ENCODE results near the gene TBC1D8. TPM values are rescaled to one million over a fixed set of nuclear protein-coding genes. Genes with fewer than 3 reads are reported as not detected.

TBC1D8 gene
- total RNA-seq, 1 donor from 2014 or later: 25.3 TPM

DNA sequence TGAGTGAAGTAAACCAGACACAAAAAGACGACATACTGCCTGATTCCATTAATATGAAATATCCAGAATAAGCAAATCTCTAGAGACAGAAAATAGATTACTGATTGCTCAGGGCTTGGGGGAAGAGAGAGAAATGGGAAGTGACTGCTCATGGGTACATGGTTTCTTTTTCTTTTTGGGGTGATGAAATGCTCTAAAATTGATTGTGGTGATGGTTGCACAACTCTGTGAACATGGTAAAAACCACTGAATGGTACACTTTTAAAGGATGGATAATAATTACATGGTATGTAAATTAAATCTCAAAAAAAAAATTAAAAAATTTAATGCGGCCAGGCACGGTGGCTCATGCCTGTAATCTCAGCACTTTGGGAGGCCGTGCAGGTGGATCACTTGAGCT, 109.8 kb downstream of the TBC1D8 start:
- FAIRE-seq: no peak

DNA sequence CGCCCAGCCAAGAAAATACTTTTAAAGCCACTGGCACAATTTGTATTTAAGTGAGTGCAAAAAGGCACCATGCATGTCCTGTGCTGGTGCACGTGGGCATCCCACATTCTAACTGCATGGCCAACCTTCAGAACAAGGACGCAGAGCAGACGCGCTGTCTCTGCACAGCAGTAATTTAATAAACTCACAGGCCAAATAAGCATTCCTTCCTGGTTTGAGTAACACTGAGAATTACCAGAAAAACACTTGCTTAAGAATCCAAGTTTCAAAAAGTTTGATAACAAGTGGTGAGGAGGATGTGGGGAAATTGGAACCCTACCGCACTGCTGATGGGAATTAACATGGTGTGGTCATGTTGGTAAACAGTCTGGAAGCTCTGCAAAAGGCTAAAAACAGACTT, 110.4 kb downstream of the TBC1D8 start:
- Histone ChIP-seq H3K4me3 (ENCODE audit: low read depth, low read length) (no peak overlapping the region), H3K27me3 (ENCODE audit: control insufficient read depth, insufficient read depth, low read length) (no peaks in the 10 kb centered on the region), H3K36me3 (ENCODE audit: control insufficient read depth, insufficient read depth, low read length) (peaks cover 23% of the 10 kb centered on the region)
- TF ChIP-seq, protein P1, sequence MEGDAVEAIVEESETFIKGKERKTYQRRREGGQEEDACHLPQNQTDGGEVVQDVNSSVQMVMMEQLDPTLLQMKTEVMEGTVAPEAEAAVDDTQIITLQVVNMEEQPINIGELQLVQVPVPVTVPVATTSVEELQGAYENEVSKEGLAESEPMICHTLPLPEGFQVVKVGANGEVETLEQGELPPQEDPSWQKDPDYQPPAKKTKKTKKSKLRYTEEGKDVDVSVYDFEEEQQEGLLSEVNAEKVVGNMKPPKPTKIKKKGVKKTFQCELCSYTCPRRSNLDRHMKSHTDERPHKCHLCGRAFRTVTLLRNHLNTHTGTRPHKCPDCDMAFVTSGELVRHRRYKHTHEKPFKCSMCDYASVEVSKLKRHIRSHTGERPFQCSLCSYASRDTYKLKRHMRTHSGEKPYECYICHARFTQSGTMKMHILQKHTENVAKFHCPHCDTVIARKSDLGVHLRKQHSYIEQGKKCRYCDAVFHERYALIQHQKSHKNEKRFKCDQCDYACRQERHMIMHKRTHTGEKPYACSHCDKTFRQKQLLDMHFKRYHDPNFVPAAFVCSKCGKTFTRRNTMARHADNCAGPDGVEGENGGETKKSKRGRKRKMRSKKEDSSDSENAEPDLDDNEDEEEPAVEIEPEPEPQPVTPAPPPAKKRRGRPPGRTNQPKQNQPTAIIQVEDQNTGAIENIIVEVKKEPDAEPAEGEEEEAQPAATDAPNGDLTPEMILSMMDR (IDR thresholded peaks at IDR 0.05; ENCODE audit: insufficient read depth, low read length, severe bottlenecking): no peak
- DNase-seq (ENCODE audit: low read depth): no peak
- no peak for FAIRE-seq

More for the DNA sequence above, 109.8 kb downstream of the TBC1D8 start:
- no peak overlapping the region for H3K4me3 ChIP-seq (ENCODE audit: low read depth, low read length)
- H3K36me3 ChIP-seq (ENCODE audit: control insufficient read depth, insufficient read depth, low read length): peaks cover 22% of the 10 kb centered on the region
- TF ChIP-seq, protein P1 (IDR thresholded peaks at IDR 0.05; ENCODE audit: insufficient read depth, low read length, severe bottlenecking): no peak
- no peak for DNase-seq (ENCODE audit: low read depth)
- H3K27me3 ChIP-seq (ENCODE audit: control insufficient read depth, insufficient read depth, low read length): no peaks in the 10 kb centered on the region

DNA sequence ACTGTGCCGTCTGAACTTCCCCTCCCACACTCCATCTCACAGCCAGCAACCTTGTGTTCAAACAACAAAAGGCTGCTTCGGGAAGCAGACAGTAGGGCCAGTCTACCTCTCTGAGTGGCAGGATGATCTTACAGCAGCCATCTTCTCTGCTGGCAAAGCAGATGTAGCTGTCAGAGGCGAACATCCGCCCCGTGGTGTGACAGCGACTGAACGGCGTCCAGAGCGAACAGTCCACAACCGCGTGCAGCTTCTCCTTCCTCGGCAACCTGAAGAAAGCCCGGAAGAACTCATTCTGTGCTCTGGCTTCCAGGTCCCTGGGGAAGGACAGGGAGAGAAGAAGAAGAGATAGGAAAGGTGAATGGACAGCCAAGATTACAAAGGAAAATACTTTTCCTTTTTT, 111.1 kb downstream of the TBC1D8 start:
- no peak for FAIRE-seq
- DNase-seq (ENCODE audit: low read depth): no peak

DNA sequence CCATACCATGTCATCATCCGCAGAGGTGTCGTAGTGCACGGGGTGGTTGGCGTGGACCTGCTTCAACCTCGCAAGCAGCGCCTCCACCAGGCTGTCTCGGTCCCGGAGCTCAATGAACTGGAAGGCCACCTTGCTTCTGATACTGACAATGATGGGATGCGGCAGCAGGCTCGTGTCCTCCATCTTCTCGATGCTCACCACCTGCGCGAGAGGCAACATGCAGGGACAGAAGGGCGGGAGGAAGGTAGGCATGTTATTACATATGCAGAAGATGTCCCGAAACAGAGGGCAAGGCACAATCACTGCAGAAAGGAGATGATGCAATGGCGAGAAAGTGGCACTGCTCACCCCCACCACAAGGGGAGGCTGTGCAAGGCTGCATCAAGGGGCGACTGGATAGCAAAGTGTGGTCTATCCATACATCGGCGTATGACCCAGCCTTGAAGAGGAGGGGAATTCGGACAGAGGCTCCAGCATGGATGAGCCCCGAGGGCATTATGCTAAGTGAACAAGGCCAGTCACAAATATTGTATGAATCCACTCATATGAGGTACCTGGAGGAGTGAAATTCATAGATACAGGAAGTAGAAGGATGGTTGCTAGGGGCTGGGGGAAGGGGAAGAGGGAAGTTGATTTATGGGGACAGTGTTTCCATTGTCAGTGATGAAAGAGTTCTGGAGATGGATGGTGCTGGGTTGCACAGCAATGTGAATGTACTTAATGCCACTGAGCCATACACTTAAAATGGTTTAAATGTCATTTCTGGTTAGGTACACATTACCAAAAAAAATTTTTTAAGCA, 112.5 kb downstream of the TBC1D8 start:
- no peaks in the 10 kb centered on the region for H3K27me3 ChIP-seq (ENCODE audit: control insufficient read depth, insufficient read depth, low read length)
- no peak overlapping the region for H3K4me3 ChIP-seq (ENCODE audit: low read depth, low read length)
- TF ChIP-seq, protein P1 (IDR thresholded peaks at IDR 0.05; ENCODE audit: insufficient read depth, low read length, severe bottlenecking): peak; percentile 77
- DNase-seq (ENCODE audit: low read depth) (peak; percentile 16), FAIRE-seq (no peak)
- H3K36me3 ChIP-seq (ENCODE audit: control insufficient read depth, insufficient read depth, low read length): peaks cover 33% of the 10 kb centered on the region

More for the DNA sequence above, 111.1 kb downstream of the TBC1D8 start:
- TF ChIP-seq, protein P1 (IDR thresholded peaks at IDR 0.05; ENCODE audit: insufficient read depth, low read length, severe bottlenecking): no peak
- no peak overlapping the region for H3K4me3 ChIP-seq (ENCODE audit: low read depth, low read length)
- no peaks in the 10 kb centered on the region for H3K27me3 ChIP-seq (ENCODE audit: control insufficient read depth, insufficient read depth, low read length)
- H3K36me3 ChIP-seq (ENCODE audit: control insufficient read depth, insufficient read depth, low read length): peaks cover 26% of the 10 kb centered on the region

DNA sequence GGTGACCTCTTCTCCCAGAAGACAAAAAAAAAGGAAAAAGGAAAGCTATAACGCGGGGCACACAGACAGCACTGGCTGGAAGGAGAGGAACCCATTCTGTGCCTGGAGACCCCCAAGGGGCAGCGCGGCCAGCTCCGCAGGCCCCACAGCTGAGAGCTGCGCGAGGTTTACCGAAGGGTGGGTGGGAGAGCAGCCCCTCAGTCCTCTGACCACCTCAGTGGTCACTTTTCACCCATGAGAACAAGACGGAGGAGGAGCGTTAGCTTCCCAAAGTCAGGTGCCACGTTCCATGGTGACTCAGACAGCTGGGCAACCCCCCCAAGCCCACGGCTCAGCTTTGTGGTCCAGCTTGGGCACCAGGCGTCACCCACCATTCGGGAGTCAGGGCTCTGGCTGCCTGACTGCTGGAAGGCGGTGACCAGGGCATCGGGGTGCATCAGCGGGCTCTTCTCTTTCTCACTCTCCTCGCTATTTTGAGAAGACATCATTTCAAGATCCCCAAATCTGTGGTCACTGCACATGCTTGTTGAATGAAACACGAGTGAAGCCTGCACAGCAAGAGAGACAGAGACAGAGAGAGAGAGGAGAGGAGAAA, 113.9 kb downstream of the TBC1D8 start:
- TF ChIP-seq, protein P1 (IDR thresholded peaks at IDR 0.05; ENCODE audit: insufficient read depth, low read length, severe bottlenecking): no peak
- no peak for DNase-seq (ENCODE audit: low read depth)
- H3K36me3 ChIP-seq (ENCODE audit: control insufficient read depth, insufficient read depth, low read length): peaks cover 39% of the 10 kb centered on the region
- H3K27me3 ChIP-seq (ENCODE audit: control insufficient read depth, insufficient read depth, low read length): no peaks in the 10 kb centered on the region
- no peak overlapping the region for H3K4me3 ChIP-seq (ENCODE audit: low read depth, low read length)
- no peak for FAIRE-seq

Measured in bronchial epithelial cell (primary cell).